H9 (cell line): ENCODE results near the gene ITGA2. TPM values are rescaled to one million over a fixed set of nuclear protein-coding genes. Genes with fewer than 3 reads are reported as not detected.

Source experiments
- DNase-seq: peaks from one replicate; pipeline ENCODE4 v3.0.0-alpha.2; 2017
- H2AFZ ChIP-seq: one replicate; pipeline ENCODE4 v1.6.1; 2013; ENCODE audit warnings: mild to moderate bottlenecking, low read length, control low read depth, moderate library complexity
- H2AK5ac ChIP-seq: 2 replicates; pipeline ENCODE4 v1.6.1; 2013; ENCODE audit warnings: low read length, control low read depth, mixed read lengths; ENCODE audit not compliant: insufficient read length
- H2BK120ac ChIP-seq: one replicate; pipeline ENCODE4 v1.6.1; 2013; ENCODE audit warnings: low read depth, mild to moderate bottlenecking, low read length, control low read depth, inconsistent platforms; ENCODE audit not compliant: poor library complexity, severe bottlenecking
- H2BK12ac ChIP-seq: 2 replicates; pipeline ENCODE4 v1.6.1; 2013; ENCODE audit warnings: low read length, control low read depth, mixed read lengths, low read depth; ENCODE audit not compliant: insufficient read length
- H2BK15ac ChIP-seq: 2 replicates; pipeline ENCODE4 v1.6.1; 2013; ENCODE audit warnings: low read depth, low read length, control low read depth
- H2BK20ac ChIP-seq: one replicate; pipeline ENCODE4 v1.6.1; 2013; ENCODE audit warnings: low read depth, mild to moderate bottlenecking, low read length, control low read depth, inconsistent platforms; ENCODE audit not compliant: poor library complexity, severe bottlenecking
- H2BK5ac ChIP-seq: 2 replicates; pipeline ENCODE4 v1.6.1; 2013; ENCODE audit warnings: low read length, control low read depth, mixed read lengths; ENCODE audit not compliant: insufficient read length
- H3K14ac ChIP-seq: 2 replicates; pipeline ENCODE4 v1.6.1; 2013; ENCODE audit warnings: low read length, control low read depth; ENCODE audit not compliant: insufficient read depth
- H3K18ac ChIP-seq: 2 replicates; pipeline ENCODE4 v1.6.1; 2013; ENCODE audit warnings: low read depth, mild to moderate bottlenecking, mixed read lengths, low read length, control low read depth; ENCODE audit not compliant: insufficient read length
- H3K23ac ChIP-seq: 2 replicates; pipeline ENCODE4 v1.6.1; 2013; ENCODE audit warnings: low read length, control low read depth, mixed read lengths, low read depth; ENCODE audit not compliant: insufficient read length
- H3K23me2 ChIP-seq: 2 replicates; pipeline ENCODE4 v1.6.1; 2013; ENCODE audit warnings: low read depth, mild to moderate bottlenecking, mixed read lengths, low read length, control low read depth; ENCODE audit not compliant: insufficient read length, poor library complexity, severe bottlenecking
- H3K27ac ChIP-seq: 2 replicates; pipeline ENCODE4 v1.5.1; 2013; ENCODE audit warnings: low read length, control low read depth, mixed read lengths, low read depth; ENCODE audit not compliant: insufficient read length
- H3K27me3 ChIP-seq: 2 replicates; pipeline ENCODE4 v1.6.1; 2013; ENCODE audit warnings: low read length, control low read depth, inconsistent platforms; ENCODE audit not compliant: insufficient read depth
- H3K4ac ChIP-seq: 2 replicates; pipeline ENCODE4 v1.6.1; 2013; ENCODE audit warnings: low read depth, mild to moderate bottlenecking, control low read depth, inconsistent platforms, low read length, moderate library complexity
- H3K4me1 ChIP-seq: 2 replicates; pipeline ENCODE4 v1.6.1; 2013; ENCODE audit warnings: low read length, control low read depth, inconsistent platforms; ENCODE audit not compliant: insufficient read depth
- H3K4me2 ChIP-seq: 2 replicates; pipeline ENCODE4 v1.6.1; 2013; ENCODE audit warnings: low read length, control low read depth, mixed read lengths; ENCODE audit not compliant: insufficient read length, insufficient read depth
- H3K56ac ChIP-seq: 2 replicates; pipeline ENCODE4 v1.6.1; 2013; ENCODE audit warnings: low read depth, mild to moderate bottlenecking, mixed read lengths, low read length, control low read depth; ENCODE audit not compliant: insufficient read length
- H3K79me1 ChIP-seq: 2 replicates; pipeline ENCODE4 v1.6.1; 2013; ENCODE audit warnings: low read depth, mild to moderate bottlenecking, moderate library complexity, low read length, control low read depth, inconsistent platforms; ENCODE audit not compliant: insufficient read depth, poor library complexity, severe bottlenecking
- H3K79me2 ChIP-seq: 2 replicates; pipeline ENCODE4 v1.6.1; 2013; ENCODE audit warnings: low read length, control low read depth, inconsistent platforms; ENCODE audit not compliant: insufficient read depth
- H3K9ac ChIP-seq: 2 replicates; pipeline ENCODE4 v1.6.1; 2013; ENCODE audit warnings: low read length, control low read depth, mixed read lengths; ENCODE audit not compliant: insufficient read length; ENCODE audit errors: extremely low read depth
- H3K9me3 ChIP-seq: one replicate; pipeline ENCODE4 v1.6.1; 2013; ENCODE audit warnings: low read depth, low read length, inconsistent platforms; ENCODE audit not compliant: control insufficient read depth
- H3T11ph ChIP-seq: one replicate; pipeline ENCODE4 v1.6.1; 2013; ENCODE audit warnings: mild to moderate bottlenecking, low read length, control low read depth, inconsistent platforms
- H4K20me1 ChIP-seq: one replicate; pipeline ENCODE4 v1.6.1; 2013; ENCODE audit not compliant: control insufficient read depth, insufficient read length, insufficient read depth
- H4K5ac ChIP-seq: 2 replicates; pipeline ENCODE4 v1.6.1; 2013; ENCODE audit warnings: low read depth, mild to moderate bottlenecking, mixed read lengths, low read length, control low read depth; ENCODE audit not compliant: insufficient read length
- H4K8ac ChIP-seq: replicated peaks from 2 replicates; pipeline ENCODE4 v1.6.1; 2013; ENCODE audit warnings: low read length, control low read depth, mixed read lengths, low read depth; ENCODE audit not compliant: insufficient read length
- H4K91ac ChIP-seq: 2 replicates; pipeline ENCODE4 v1.6.1; 2013; ENCODE audit warnings: low read depth, mild to moderate bottlenecking, moderate library complexity, mixed read lengths, low read length, control low read depth; ENCODE audit not compliant: insufficient read length
- H3K27ac Mint-ChIP-seq, 3 experiments: 2 replicates in 2 of 3; 3 replicates in 1 of 3; pipeline ENCODE4 v1.8.0; 2020 to 2021; ENCODE audit warnings: mixed read lengths in 3 of 3, mild to moderate bottlenecking in 1 of 3, moderate library complexity in 1 of 3
- H3K27me3 Mint-ChIP-seq: 2 replicates; pipeline ENCODE4 v1.8.0; 2021; ENCODE audit warnings: low read depth, mild to moderate bottlenecking, moderate library complexity, mixed read lengths
- H3K36me3 Mint-ChIP-seq, 3 experiments: 2 replicates in 2 of 3; 3 replicates in 1 of 3; pipeline ENCODE4 v1.8.0; 2020 to 2021; ENCODE audit warnings: low read depth in 3 of 3, mixed read lengths in 3 of 3; ENCODE audit not compliant: insufficient read depth in 1 of 3
- H3K4me1 Mint-ChIP-seq, 2 experiments: 2 replicates each; pipeline ENCODE4 v1.8.0; 2020; ENCODE audit warnings: mixed read lengths in 2 of 2
- H3K4me3 Mint-ChIP-seq, 2 experiments: 2 replicates in 1 of 2; 3 replicates in 1 of 2; pipeline ENCODE4 v1.8.0; 2020 to 2021; ENCODE audit warnings: mild to moderate bottlenecking in 2 of 2, mixed read lengths in 2 of 2, moderate library complexity in 1 of 2
- H3K9me3 Mint-ChIP-seq, 2 experiments: 2 replicates in 1 of 2; 3 replicates in 1 of 2; pipeline ENCODE4 v1.8.0; 2020; ENCODE audit warnings: mild to moderate bottlenecking in 2 of 2, mixed read lengths in 2 of 2, moderate library complexity in 1 of 2
- CTCF ChIP-seq: fragments of 200-600 bp; sonication (generic); conservative IDR thresholded peaks from 3 replicates; pipeline ENCODE4 v1.8.0; 2021; ENCODE audit warnings: antibody characterized with exemption, mild to moderate bottlenecking
- WGBS: extraction: QIAGEN DNeasy Blood & Tissue Kit; methylation state at CpG from one replicate; pipeline ENCODE4 v1.1.7; 2013; ENCODE audit warnings: missing lambda C conversion rate, low lambda C conversion rate, mixed read lengths; ENCODE audit not compliant: insufficient read length; ENCODE audit errors: extremely low coverage; 5-methylcytosine and 5-hydroxymethylcytosine counted together
- total RNA-seq: library from RNA; stranded (reverse); gene quantifications from 2 replicates; pipeline ENCODE4 v1.2.1, GENCODE V29; 2021

Gene ITGA2
- total RNA-seq, 1 experiment from 2014 or later: 3.0 TPM

GRCh38 chr5:53038196-53038847, 49.2 kb downstream of the ITGA2 start:
- Histone ChIP-seq H4K91ac (no peak overlapping the region), H3K79me2 (no peaks in the 10 kb centered on the region), H2BK120ac (no peak overlapping the region), H3K23me2 (no peaks in the 10 kb centered on the region), H3K14ac (no peak overlapping the region), H2BK15ac (no peak overlapping the region), H3K18ac (no peak overlapping the region), H3K23ac (no peak overlapping the region), H3K4ac (no peak overlapping the region), H3K56ac (no peak overlapping the region), H3T11ph (no peak overlapping the region), H2BK20ac (no peak overlapping the region), H4K20me1 (no peaks in the 10 kb centered on the region), H3K27me3 (no peaks in the 10 kb centered on the region), H2AFZ (no peak overlapping the region), H3K4me2 (no peak overlapping the region), H2BK12ac (no peak overlapping the region), H3K9ac (no peak overlapping the region), H3K4me1 (no peaks in the 10 kb centered on the region), H3K27ac (no peak overlapping the region), H3K79me1 (no peaks in the 10 kb centered on the region), H2BK5ac (no peak overlapping the region), H3K9me3 (no peaks in the 10 kb centered on the region), H2AK5ac (no peak overlapping the region), H4K8ac (no peak overlapping the region), H4K5ac (no peak overlapping the region)
- Mint-ChIP-seq H3K27me3 (no peaks in the 10 kb centered on the region; the same call in 1 of the 2 replicates), H3K4me3 (no peak overlapping the region), H3K36me3 (no peaks in the 10 kb centered on the region), H3K9me3 (no peaks in the 10 kb centered on the region), H3K27ac (peak overlapping the region in 1 of 3 experiments; percentile 63; a peak in 2 of 7 replicates), H3K4me1 (no peaks in the 10 kb centered on the region)
- no peak for DNase-seq
- TF ChIP-seq CTCF: no peak
- WGBS: no CpG with 5 or more reads among the region's 5 CpGs
